ENCODE measurements around the gene TOP2B.

The TOP2B gene

DNA sequence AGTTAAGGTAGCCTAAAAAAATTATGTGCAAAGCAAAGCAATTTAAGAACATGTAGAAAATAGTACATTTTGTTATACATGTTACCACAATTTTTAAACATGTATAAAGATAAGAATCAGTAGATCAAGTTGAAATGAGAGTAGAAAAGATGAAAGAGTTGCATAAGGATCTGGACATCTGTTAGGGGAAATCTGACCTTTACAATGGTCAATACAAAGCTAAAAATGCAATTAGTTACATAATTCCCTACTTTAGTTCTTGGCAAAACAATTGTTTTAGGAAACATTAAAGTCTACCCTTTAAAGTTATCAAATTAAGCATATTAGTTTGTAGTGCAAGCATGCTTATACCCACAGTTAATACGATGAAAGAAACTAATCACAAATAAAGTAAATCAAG is 32.7 kb downstream of the TOP2B start:
- no peak for DNase-seq (ENCODE audit: extremely low read depth in 1 of 2, low read depth in 1 of 2)

GRCh38 chr3:25621087-25621486 is 43.6 kb downstream of the TOP2B start:
- DNase-seq (ENCODE audit: extremely low read depth in 1 of 2, low read depth in 1 of 2) = no peak

GRCh38 chr3:25620493-25620892 is 44.2 kb downstream of the TOP2B start:
- DNase-seq (ENCODE audit: extremely low read depth in 1 of 2, low read depth in 1 of 2) = no peak

- DNase-seq (ENCODE audit: extremely low read depth in 1 of 2, low read depth in 1 of 2) = no peak
Measured at GRCh38 chr3:25619382-25619781, 45.3 kb downstream of the TOP2B start.

DNA sequence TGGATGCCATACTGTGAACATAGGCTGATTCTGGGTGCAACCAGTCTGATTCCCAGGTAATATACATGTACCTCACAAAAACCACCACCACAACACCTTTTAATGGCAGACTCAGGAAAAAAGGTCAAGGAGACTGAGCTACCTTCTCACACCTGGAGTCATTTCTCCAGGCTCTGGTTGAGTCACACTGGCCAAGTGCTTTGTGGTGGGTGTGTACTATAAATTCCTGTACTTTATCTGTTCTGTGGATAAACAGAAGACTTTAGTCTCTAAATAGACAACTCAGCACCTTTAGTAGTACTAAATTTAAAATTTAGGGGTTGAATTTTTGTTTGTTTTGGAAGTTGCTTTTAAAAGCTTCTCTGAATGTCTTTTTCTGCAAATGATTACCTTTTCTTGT is 46.7 kb downstream of the TOP2B start:
- no peak for DNase-seq (ENCODE audit: extremely low read depth in 1 of 2, low read depth in 1 of 2)

- no peak for DNase-seq (ENCODE audit: extremely low read depth in 1 of 2, low read depth in 1 of 2)
Measured at GRCh38 chr3:25611193-25611592, 53.5 kb downstream of the TOP2B start.

DNA sequence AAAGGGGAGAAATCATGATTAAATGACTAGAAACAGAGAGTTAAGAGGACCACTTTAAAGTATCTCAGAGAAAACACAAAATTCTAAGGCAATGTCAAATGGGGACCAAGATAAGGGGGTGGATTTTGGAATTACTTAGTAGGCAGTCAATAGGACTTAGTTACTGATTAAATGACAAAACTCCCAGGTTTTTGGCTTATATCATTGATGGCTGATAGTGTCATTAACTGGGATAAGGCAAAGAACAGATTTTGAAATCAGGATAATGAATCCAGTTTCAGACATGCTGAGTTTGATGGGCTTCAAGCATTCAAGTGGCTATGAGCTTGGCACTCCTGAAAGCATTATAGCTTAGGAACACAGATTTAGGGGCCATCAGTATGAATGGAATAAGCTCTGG is 53.9 kb downstream of the TOP2B start:
- no peak for DNase-seq (ENCODE audit: extremely low read depth in 1 of 2, low read depth in 1 of 2)

GRCh38 chr3:25610167-25610566 is 54.5 kb downstream of the TOP2B start:
- no peak for DNase-seq (ENCODE audit: extremely low read depth in 1 of 2, low read depth in 1 of 2)

GRCh38 chr3:25604107-25604805 is 60.5 kb downstream of the TOP2B start:
- no peak for DNase-seq (ENCODE audit: extremely low read depth in 1 of 2, low read depth in 1 of 2)

- no peak for DNase-seq (ENCODE audit: extremely low read depth in 1 of 2, low read depth in 1 of 2)
Measured at GRCh38 chr3:25603703-25604102, 61.0 kb downstream of the TOP2B start.

DNA sequence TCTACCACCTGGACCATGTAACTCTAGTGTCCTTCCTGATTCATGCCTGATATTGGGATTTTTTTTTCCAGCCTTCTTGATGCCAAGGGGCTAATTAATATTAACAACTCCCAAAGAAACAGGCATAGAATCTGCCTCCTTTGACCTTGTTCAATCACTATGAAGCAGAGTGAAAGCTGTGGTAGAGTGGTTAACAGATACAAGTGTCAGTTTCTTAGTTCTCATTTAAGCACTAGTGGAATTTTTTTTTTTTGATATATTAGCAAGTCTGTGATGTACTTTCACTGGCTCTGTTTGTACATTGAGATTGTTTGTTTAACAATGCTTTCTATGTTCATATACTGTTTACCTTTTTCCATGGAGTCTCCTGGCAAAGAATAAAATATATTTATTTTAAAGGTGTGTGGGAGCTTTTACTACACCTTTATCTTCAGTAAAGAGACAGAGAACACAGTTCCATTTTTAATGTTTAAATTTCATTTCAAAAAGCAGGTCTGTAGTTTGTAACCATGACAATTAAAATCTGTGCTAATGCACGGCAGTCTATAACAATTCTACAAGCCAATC is 67.1 kb downstream of the TOP2B start:
- no peak for DNase-seq (ENCODE audit: extremely low read depth in 1 of 2, low read depth in 1 of 2)

DNA sequence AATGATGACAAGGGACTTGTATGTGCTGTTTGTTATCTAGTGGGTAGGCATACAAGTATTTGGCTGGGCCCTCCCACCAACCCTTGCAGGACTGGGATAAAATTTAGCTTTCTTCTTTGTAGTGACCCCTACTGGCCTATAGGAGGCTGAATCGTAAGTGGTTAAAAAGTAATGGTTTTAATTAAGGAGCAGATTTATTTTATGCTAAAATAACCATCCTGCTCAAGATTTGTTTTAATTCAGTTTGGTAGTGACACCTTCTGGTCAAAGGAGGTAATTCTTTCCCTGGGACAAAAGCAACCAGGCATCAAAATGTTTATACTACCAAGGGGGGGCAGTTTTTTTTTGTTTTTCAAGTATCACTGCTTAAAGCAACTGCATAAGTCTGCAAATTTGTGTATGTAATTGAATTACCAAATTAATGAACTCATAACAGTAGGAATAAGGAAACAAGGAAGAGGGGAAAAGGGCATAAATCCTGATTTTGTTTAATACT is 70.7 kb downstream of the TOP2B start:
- DNase-seq (ENCODE audit: extremely low read depth in 1 of 2, low read depth in 1 of 2) = no peak

DNA sequence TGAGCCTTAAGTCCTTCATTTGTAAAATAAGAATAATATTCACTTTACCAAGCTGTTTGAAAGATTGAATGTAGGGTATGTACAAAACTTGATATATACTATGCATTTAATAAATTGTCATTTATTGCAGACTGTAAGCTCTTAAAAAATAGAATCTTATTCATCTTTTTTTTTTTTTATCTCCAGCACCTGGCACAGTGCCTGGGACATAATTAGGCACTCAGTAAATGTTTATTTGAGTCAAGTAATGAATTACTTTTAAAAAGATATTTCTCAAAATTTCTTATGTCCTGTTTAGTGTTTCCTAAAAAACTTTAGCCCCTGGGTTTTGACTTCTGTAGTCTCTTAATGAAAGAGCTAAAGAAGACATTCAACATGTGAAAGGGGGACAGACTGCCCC is 71.7 kb downstream of the TOP2B start:
- DNase-seq (ENCODE audit: extremely low read depth in 1 of 2, low read depth in 1 of 2) = no peak

DNA sequence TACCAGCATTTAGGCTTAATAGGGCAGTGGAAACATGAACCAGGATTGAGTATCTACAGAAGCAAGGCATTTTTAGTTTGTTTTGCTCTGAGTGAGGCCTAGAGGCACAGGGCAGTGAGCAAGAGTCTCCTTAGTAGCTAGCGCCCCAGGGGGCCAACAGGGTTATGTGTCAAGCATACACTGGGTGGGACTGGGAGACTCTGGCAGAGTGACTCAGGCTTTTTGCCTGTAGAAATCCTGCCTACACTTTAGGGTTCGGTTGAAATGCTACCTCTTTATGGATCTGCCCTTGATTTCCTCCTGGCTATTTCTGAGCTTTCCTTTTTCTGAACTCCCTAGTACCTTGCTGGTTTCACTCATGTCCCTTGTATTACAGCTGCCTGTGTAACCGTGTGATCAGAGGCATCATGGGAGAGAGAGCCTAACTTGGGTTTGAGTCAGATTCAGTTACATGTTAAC is 72.2 kb downstream of the TOP2B start:
- no peak for DNase-seq (ENCODE audit: extremely low read depth in 1 of 2, low read depth in 1 of 2)

DNA sequence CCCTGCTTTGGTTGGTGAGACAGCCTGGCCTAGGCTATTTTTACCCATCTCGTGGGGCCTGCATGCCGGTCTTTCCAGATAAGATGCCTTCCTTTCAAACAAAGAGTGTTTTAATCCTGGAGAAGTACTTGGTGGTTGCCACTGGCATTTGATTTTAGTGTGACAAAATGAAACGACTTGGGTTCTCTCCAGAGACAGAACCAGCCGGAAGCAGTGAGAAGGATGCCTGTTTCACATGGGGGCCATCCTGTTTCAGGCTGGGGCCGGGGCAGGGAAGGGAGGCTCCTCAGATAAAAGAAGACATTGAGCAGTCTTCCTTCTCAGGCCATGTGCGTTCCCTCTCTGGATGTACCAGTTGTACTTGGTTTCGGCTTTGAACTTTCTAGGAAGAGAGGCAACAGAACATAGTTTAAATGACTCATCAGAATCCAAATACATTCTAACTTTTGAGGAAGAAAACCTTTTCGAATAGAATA is 74.9 kb downstream of the TOP2B start:
- no peak for DNase-seq (ENCODE audit: extremely low read depth in 1 of 2, low read depth in 1 of 2)

DNA sequence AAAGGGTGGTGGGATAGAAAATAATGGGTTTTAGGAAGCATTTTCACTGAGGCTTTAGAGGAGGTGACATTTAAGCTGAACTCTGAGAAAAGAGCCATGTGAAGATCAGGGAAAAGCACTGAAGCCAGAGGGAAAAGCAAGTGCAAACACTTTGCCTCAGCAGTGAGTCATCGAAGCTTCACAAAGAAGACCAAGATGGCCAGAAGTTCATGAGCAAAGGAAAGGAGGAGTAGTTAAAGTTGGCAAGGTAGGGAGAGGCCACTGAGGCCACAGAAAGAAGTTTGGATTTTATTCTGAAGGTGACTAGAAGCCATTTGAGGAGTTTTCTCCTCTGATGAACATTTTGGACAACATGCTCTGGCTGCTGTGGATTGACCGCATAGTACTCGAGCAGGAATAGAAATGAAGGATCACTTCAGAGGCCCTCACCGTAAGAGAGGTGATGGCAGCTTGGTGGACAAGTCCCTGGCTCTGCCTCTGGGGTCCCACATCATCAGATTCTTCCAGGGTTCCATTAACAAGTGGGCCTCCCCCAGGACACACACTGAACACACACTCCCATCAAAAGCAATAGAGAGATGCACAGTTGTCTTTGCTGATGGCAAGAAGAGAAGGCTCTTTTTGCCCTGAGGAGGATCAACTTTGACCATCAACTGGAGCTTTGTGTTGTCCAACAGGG is 75.5 kb downstream of the TOP2B start:
- DNase-seq (ENCODE audit: extremely low read depth in 1 of 2, low read depth in 1 of 2) = no peak

GRCh38 chr3:25588441-25589103 is 76.1 kb downstream of the TOP2B start:
- no peak for DNase-seq (ENCODE audit: extremely low read depth in 1 of 2, low read depth in 1 of 2)

- DNase-seq (ENCODE audit: extremely low read depth in 1 of 2, low read depth in 1 of 2) = no peak
Measured at GRCh38 chr3:25587975-25588374, 76.7 kb downstream of the TOP2B start.

GRCh38 chr3:25587526-25587925 is 77.2 kb downstream of the TOP2B start:
- DNase-seq (ENCODE audit: extremely low read depth in 1 of 2, low read depth in 1 of 2) = no peak

DNA sequence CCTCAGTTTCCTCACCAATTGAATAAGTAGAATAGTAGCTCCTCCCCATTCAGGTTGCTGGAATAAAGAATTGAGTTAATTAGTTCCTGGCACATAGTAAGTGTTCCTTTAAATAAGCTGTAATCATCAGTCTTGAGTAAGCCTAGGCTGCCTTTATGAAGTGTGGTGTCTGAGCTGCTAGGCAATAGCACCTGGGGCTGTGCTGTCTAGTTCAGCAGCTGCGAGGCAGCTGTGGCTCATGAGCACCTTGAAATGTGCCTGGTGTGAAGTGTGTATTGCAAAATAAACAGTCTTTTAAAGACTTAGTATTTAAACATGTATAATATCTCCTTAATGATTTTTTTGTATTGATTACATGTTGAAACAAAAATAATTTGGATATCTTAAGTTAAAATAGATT is 77.6 kb downstream of the TOP2B start:
- DNase-seq (ENCODE audit: extremely low read depth in 1 of 2, low read depth in 1 of 2) = no peak

DNA sequence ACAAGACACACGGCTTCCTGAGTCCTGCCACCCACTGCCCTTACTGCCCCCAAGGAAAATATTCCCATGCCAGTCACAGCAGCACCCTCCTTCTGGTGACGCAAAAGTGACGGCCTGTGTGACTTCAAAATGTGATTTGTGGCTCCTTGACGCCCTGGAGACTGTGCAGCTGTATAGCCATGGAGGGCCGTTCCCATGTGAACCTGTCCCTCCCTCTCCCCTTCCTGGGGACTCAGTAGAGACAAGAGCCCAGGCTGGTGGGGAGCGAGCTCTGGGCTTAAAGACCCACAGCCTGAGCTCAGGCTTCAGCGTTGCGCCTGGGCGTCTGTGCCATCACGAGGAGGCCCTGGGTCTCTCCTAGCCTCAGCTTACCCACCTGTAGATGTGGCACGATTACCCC is 78.2 kb downstream of the TOP2B start:
- DNase-seq (ENCODE audit: extremely low read depth in 1 of 2, low read depth in 1 of 2) = no peak

- no peak for DNase-seq (ENCODE audit: extremely low read depth in 1 of 2, low read depth in 1 of 2)
Measured at GRCh38 chr3:25586167-25586505, 78.6 kb downstream of the TOP2B start.

Data from stimulated activated CD8-positive, alpha-beta memory T cell treated with anti-CD3 and anti-CD28 coated beads, Interleukin-7, amount 100 ng/mL, for 48 hours (primary cell).